ENCODE results near the gene MFSD12. TPM values are rescaled to one million over a fixed set of nuclear protein-coding genes. Genes with fewer than 3 reads are reported as not detected.

Gene MFSD12
- total and polyA plus RNA-seq, 2 experiments from 2014 or later = 35.3 to 91.1 TPM

DNA sequence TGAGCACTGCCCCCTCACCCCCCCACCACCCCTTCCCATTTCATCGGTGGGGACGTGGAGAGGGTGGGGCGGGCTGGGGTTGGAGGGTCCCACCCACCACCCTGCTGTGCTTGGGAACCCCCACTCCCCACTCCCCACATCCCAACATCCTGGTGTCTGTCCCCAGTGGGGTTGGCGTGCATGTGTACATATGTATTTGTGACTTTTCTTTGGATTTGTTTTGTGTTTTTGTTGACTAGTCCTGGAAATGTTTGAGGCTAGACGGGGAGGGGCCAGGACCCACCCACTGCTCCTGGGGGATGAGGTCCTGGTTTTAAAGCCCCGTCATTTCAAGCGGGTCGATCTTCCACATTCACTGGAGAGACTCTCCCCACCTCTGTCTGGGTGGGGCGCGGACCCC is 21.4 kb downstream of the MFSD12 start:
- no peaks in the 10 kb centered on the region for H3K36me3 ChIP-seq (ENCODE audit: insufficient read depth)
- H4K20me1 ChIP-seq (replicated peaks; ENCODE audit: insufficient read depth) = no peaks in the 10 kb centered on the region; the same call in 1 of the 2 replicates
- peaks cover 36% of the 10 kb centered on the region for H3K36me3 Mint-ChIP-seq (ENCODE audit: low read depth)

More for the DNA sequence above, 21.4 kb downstream of the MFSD12 start:
- no peaks in the 10 kb centered on the region for H3K27me3 ChIP-seq (ENCODE audit: insufficient read depth)
- Mint-ChIP-seq H3K9me3 (0 out of 3 replicates have a peak, but pooled peaks cover 3% of the 10 kb centered on the region), H3K4me1 (peaks cover 10% of the 10 kb centered on the region; the same call in 2 of the 3 replicates), H3K27ac (no peak overlapping the region), H3K27me3 (ENCODE audit: insufficient read depth, low read depth, poor library complexity) (peaks cover 21% of the 10 kb centered on the region), H3K4me3 (no peak overlapping the region; the same call in 2 of the 3 replicates)
- no peak for TF ChIP-seq EZH2 (IDR thresholded peaks at IDR 0.05; ENCODE audit: low read depth, unreplicated experiment)
- TF ChIP-seq, protein P1, sequence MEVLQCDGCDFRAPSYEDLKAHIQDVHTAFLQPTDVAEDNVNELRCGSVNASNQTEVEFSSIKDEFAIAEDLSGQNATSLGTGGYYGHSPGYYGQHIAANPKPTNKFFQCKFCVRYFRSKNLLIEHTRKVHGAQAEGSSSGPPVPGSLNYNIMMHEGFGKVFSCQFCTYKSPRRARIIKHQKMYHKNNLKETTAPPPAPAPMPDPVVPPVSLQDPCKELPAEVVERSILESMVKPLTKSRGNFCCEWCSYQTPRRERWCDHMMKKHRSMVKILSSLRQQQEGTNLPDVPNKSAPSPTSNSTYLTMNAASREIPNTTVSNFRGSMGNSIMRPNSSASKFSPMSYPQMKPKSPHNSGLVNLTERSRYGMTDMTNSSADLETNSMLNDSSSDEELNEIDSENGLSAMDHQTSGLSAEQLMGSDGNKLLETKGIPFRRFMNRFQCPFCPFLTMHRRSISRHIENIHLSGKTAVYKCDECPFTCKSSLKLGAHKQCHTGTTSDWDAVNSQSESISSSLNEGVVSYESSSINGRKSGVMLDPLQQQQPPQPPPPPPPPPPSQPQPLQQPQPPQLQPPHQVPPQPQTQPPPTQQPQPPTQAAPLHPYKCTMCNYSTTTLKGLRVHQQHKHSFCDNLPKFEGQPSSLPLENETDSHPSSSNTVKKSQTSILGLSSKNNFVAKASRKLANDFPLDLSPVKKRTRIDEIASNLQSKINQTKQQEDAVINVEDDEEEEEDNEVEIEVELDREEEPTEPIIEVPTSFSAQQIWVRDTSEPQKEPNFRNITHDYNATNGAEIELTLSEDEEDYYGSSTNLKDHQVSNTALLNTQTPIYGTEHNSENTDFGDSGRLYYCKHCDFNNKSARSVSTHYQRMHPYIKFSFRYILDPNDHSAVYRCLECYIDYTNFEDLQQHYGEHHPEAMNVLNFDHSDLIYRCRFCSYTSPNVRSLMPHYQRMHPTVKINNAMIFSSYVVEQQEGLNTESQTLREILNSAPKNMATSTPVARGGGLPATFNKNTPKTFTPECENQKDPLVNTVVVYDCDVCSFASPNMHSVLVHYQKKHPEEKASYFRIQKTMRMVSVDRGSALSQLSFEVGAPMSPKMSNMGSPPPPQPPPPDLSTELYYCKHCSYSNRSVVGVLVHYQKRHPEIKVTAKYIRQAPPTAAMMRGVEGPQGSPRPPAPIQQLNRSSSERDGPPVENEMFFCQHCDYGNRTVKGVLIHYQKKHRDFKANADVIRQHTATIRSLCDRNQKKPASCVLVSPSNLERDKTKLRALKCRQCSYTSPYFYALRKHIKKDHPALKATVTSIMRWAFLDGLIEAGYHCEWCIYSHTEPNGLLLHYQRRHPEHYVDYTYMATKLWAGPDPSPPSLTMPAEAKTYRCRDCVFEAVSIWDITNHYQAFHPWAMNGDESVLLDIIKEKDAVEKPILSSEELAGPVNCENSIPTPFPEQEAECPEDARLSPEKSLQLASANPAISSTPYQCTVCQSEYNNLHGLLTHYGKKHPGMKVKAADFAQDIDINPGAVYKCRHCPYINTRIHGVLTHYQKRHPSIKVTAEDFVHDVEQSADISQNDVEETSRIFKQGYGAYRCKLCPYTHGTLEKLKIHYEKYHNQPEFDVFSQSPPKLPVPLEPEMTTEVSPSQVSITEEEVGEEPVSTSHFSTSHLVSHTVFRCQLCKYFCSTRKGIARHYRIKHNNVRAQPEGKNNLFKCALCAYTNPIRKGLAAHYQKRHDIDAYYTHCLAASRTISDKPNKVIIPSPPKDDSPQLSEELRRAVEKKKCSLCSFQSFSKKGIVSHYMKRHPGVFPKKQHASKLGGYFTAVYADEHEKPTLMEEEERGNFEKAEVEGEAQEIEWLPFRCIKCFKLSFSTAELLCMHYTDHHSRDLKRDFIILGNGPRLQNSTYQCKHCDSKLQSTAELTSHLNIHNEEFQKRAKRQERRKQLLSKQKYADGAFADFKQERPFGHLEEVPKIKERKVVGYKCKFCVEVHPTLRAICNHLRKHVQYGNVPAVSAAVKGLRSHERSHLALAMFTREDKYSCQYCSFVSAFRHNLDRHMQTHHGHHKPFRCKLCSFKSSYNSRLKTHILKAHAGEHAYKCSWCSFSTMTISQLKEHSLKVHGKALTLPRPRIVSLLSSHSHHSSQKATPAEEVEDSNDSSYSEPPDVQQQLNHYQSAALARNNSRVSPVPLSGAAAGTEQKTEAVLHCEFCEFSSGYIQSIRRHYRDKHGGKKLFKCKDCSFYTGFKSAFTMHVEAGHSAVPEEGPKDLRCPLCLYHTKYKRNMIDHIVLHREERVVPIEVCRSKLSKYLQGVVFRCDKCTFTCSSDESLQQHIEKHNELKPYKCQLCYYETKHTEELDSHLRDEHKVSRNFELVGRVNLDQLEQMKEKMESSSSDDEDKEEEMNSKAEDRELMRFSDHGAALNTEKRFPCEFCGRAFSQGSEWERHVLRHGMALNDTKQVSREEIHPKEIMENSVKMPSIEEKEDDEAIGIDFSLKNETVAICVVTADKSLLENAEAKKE (CRISPR knock-in tag; IDR thresholded peaks at IDR 0.05) = no peak
- TF ChIP-seq ZNF331 (CRISPR knock-in tag; IDR thresholded peaks at IDR 0.05; ENCODE audit: low read depth) = no peak
- no peak for TF ChIP-seq POLR2AphosphoS5 (IDR thresholded peaks at IDR 0.05; ENCODE audit: low read depth)
- no peak for TF ChIP-seq CREB1 (CRISPR knock-in tag; IDR thresholded peaks at IDR 0.05; ENCODE audit: low read depth)
- no peak for TF ChIP-seq ZNF114 (CRISPR knock-in tag; IDR thresholded peaks at IDR 0.05)
- H3K4me3 ChIP-seq = no peak overlapping the region
- ATAC-seq (no peak), DNase-seq (ENCODE audit: low spot score) (no peak)
- H3K9me2 ChIP-seq (ENCODE audit: insufficient read depth) = no peaks in the 10 kb centered on the region
- no peak overlapping the region for H3K27ac ChIP-seq (ENCODE audit: low read depth)
- peaks cover 7% of the 10 kb centered on the region; the same call in 1 of the 2 replicates for H3F3A ChIP-seq (replicated peaks; ENCODE audit: low read depth)
- H2AFZ ChIP-seq = no peak overlapping the region
- no peak overlapping the region for H3K4me2 ChIP-seq
- no peaks in the 10 kb centered on the region for H3K79me2 ChIP-seq (replicated peaks; ENCODE audit: insufficient read depth)
- no peaks in the 10 kb centered on the region for H3K4me1 ChIP-seq (ENCODE audit: insufficient read depth)

All from GM23338 (cell line).